Measurements from ENCODE around the gene VWC2L. TPM values are rescaled to one million over a fixed set of nuclear protein-coding genes. Genes with fewer than 3 reads are reported as not detected.

Gene VWC2L
- total and polyA plus RNA-seq, 10 of the 15 experiments (the other 5 are each of a cell fraction or from before 2014, with no cell fraction given): not detected

GRCh38 chr2:214401580-214401979, 9.3 kb upstream of the VWC2L start:
- Histone ChIP-seq H4K20me1 (ENCODE audit: control insufficient read depth, insufficient read depth) (no peaks in the 10 kb centered on the region), H3K9me3 (replicated peaks; ENCODE audit: control insufficient read depth, insufficient read depth, low read length) (no peaks in the 10 kb centered on the region), H3K9ac (ENCODE audit: control insufficient read depth, insufficient read depth, low read length) (no peak overlapping the region), H3K27me3 (replicated peaks in 1 of 2; ENCODE audit: control insufficient read depth in 2 of 2, insufficient read depth in 2 of 2, low read length in 1 of 2) (no peaks in the 10 kb centered on the region), H3K27ac (ENCODE audit: control insufficient read depth, insufficient read depth) (no peak overlapping the region), H2AFZ (ENCODE audit: control insufficient read depth, low read depth, low read length) (no peak overlapping the region), H3K4me1 (ENCODE audit: control insufficient read depth, insufficient read depth, low read length) (no peaks in the 10 kb centered on the region), H3K79me2 (ENCODE audit: control insufficient read depth, insufficient read depth, low read length) (no peaks in the 10 kb centered on the region), H3K4me3 (no peak overlapping the region), H3K4me2 (ENCODE audit: control insufficient read depth, insufficient read depth) (no peak overlapping the region), H3K36me3 (ENCODE audit: control insufficient read depth in 2 of 2, insufficient read depth in 2 of 2, low read length in 1 of 2) (no peaks in the 10 kb centered on the region)
- 0% methylated on average over 2 of the region's 2 CpGs for WGBS (ENCODE audit: insufficient coverage, insufficient replicate concordance, low lambda C conversion rate, missing lambda C conversion rate)
- intact Hi-C loops (cut with micrococcal nuclease; ENCODE audit: unreplicated experiment) (no loop called here), in situ Hi-C loops (cut with MboI) (no loop called here)
- ChIA-PET RAD21 (ENCODE audit: unreplicated experiment) (no interaction called here), POLR2A (no interaction called here), CTCF (no interaction called here), SMC1A (ENCODE audit: uncharacterized antibody, unreplicated experiment) (no interaction called here)
- no peak for FAIRE-seq
- no TSS peak for BruUV-seq (replicated peaks)
- DNase-seq (ENCODE audit: low read depth, low spot score): no peak
- no peak for ATAC-seq
- TF ChIP-seq E2F4 (IDR thresholded peaks at IDR 0.05; ENCODE audit: low read depth, low read length) (no peak), MLLT1 (IDR thresholded peaks at IDR 0.05) (no peak), CREB1 (IDR thresholded peaks at IDR 0.05; ENCODE audit: low read depth) (no peak), HDGF (IDR thresholded peaks at IDR 0.05) (no peak), JUNB (IDR thresholded peaks at IDR 0.05) (no peak), POLR2AphosphoS2 (IDR thresholded peaks at IDR 0.05; ENCODE audit: low read depth, low read length) (no peak), NFYB (IDR thresholded peaks at IDR 0.05; ENCODE audit: insufficient read depth, low read depth, low read length) (no peak), CHD1 (IDR thresholded peaks at IDR 0.05; ENCODE audit: low read depth, low read length) (no peak), ZBTB11 (CRISPR knock-in tag; IDR thresholded peaks at IDR 0.05) (no peak), CUX1 (IDR thresholded peaks at IDR 0.05; ENCODE audit: insufficient replicate concordance, low read depth, low read length) (no peak), JUND (IDR thresholded peaks at IDR 0.05; ENCODE audit: low read depth, low read length) (no peak), BACH1 (IDR thresholded peaks at IDR 0.05; ENCODE audit: borderline replicate concordance) (no peak), FOS (IDR thresholded peaks at IDR 0.05; ENCODE audit: borderline replicate concordance, extremely low read depth, insufficient read length) (no peak), KDM1A (IDR thresholded peaks at IDR 0.05; ENCODE audit: borderline replicate concordance) (no peak), CBFB (IDR thresholded peaks at IDR 0.05; ENCODE audit: low read depth) (no peak)
